Osteocyte (in vitro differentiated cells): Measurements from ENCODE around the gene TMEM117. TPM values are rescaled to one million over a fixed set of nuclear protein-coding genes. Genes with fewer than 3 reads are reported as not detected.

ENCODE experiments used
- DNase-seq: peaks from one replicate; pipeline ENCODE4 v3.0.0; 2021; ENCODE audit warnings: mixed read lengths; ENCODE audit not compliant: unreplicated experiment; ENCODE audit errors: extremely low spot score
- H3K27ac Mint-ChIP-seq: one replicate; pipeline ENCODE4 v1.8.0; 2021; ENCODE audit warnings: mild to moderate bottlenecking, mixed read lengths; ENCODE audit not compliant: unreplicated experiment
- H3K27me3 Mint-ChIP-seq: one replicate; pipeline ENCODE4 v1.8.0; 2021; ENCODE audit warnings: mixed read lengths; ENCODE audit not compliant: unreplicated experiment
- H3K36me3 Mint-ChIP-seq: one replicate; pipeline ENCODE4 v1.8.0; 2021; ENCODE audit warnings: mixed read lengths; ENCODE audit not compliant: unreplicated experiment
- H3K4me1 Mint-ChIP-seq: one replicate; pipeline ENCODE4 v1.8.0; 2021; ENCODE audit warnings: mixed read lengths; ENCODE audit not compliant: unreplicated experiment
- H3K4me3 Mint-ChIP-seq: one replicate; pipeline ENCODE4 v1.8.0; 2021; ENCODE audit warnings: mild to moderate bottlenecking, moderate library complexity, mixed read lengths; ENCODE audit not compliant: unreplicated experiment
- H3K9me3 Mint-ChIP-seq: one replicate; pipeline ENCODE4 v1.8.0; 2021; ENCODE audit warnings: mixed read lengths; ENCODE audit not compliant: unreplicated experiment
- total RNA-seq: library from RNA; stranded (reverse); gene quantifications from 2 replicates; pipeline ENCODE4 v1.2.1, GENCODE V29; 2021
- TF ChIP-seq, protein P1 (sequence below): fragments of 200-600 bp; sonication (generic); IDR thresholded peaks from 2 replicates; pipeline ENCODE4 v1.5.0; 2021; ENCODE audit warnings: antibody characterized with exemption, mild to moderate bottlenecking, moderate library complexity

The TMEM117 gene
- total RNA-seq, 1 donor from 2014 or later, result 14.2 TPM

DNA sequence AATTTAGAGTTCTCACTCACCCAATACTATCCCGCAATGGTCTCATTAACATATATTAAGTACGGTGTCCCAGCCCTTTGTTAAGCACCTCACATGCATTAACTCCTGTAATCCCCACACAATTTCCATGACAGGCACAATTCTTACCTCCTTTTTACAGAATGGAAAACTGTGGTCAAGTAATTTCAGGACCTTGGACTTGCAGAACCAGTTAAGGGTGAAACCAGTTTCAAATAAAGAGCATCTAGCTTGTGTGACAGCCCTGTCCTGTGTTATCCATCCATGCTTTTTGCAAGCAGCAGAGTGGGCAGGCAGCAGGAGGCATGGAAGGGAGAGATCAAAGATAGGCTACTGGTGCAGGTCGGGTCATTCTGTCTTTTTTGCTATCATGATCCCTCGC is 569.4 kb downstream of the TMEM117 start:
- no peak for DNase-seq
- Mint-ChIP-seq H3K4me3 (no peak overlapping the region), H3K36me3 (no peaks in the 10 kb centered on the region), H3K4me1 (no peaks in the 10 kb centered on the region), H3K27me3 (no peaks in the 10 kb centered on the region), H3K9me3 (no peaks in the 10 kb centered on the region), H3K27ac (no peak overlapping the region)
- TF ChIP-seq, protein P1, sequence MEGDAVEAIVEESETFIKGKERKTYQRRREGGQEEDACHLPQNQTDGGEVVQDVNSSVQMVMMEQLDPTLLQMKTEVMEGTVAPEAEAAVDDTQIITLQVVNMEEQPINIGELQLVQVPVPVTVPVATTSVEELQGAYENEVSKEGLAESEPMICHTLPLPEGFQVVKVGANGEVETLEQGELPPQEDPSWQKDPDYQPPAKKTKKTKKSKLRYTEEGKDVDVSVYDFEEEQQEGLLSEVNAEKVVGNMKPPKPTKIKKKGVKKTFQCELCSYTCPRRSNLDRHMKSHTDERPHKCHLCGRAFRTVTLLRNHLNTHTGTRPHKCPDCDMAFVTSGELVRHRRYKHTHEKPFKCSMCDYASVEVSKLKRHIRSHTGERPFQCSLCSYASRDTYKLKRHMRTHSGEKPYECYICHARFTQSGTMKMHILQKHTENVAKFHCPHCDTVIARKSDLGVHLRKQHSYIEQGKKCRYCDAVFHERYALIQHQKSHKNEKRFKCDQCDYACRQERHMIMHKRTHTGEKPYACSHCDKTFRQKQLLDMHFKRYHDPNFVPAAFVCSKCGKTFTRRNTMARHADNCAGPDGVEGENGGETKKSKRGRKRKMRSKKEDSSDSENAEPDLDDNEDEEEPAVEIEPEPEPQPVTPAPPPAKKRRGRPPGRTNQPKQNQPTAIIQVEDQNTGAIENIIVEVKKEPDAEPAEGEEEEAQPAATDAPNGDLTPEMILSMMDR, result no peak

DNA sequence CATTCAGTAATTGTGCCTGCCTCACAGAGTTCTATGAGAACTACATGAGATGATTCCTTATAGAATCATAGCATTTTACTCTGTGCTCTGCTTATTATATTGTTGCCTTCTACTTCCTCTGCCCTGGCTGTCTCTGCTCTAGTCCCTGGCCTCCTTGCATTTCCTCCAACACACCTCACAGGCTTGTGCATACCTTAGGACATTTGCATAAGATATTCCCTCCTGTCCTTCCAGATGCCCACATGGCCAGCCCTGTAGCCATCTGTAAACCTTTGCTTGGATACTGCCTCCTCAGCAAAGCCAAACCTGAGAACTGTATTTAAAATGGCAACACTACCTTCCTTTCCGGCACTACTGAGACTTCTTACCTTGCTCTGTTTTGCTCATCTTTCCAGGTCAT is 586.7 kb downstream of the TMEM117 start:
- TF ChIP-seq, protein P1, result no peak
- Mint-ChIP-seq H3K27ac (no peak overlapping the region), H3K27me3 (peaks cover 5% of the 10 kb centered on the region)

DNA sequence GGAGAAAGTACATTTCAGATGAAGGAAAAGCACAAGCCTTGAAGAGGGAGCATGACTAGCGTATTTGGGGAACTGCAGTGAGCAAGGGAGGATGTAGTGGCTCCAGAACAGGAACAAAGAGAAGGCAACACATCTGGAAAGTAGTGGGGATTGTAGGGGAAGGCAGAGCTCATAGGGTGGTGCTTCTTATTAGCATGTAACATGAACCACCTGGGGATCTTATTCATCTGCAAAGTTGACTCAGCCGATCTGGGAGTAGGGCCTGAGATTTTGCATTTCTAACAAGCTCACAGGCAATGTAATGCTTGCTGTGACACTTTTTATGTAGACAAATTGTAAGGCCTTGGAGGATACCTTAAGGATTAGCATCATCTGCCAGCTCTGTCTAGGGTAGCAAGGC is 592.9 kb downstream of the TMEM117 start:
- TF ChIP-seq, protein P1, result no peak
- no peak for DNase-seq
- no peak overlapping the region for H3K4me3 Mint-ChIP-seq
- H3K36me3 Mint-ChIP-seq, result no peaks in the 10 kb centered on the region
- no peaks in the 10 kb centered on the region for H3K9me3 Mint-ChIP-seq
- no peak overlapping the region for H3K27ac Mint-ChIP-seq
- H3K27me3 Mint-ChIP-seq, result no peaks in the 10 kb centered on the region
- no peaks in the 10 kb centered on the region for H3K4me1 Mint-ChIP-seq

More for the DNA sequence above, 586.7 kb downstream of the TMEM117 start:
- Mint-ChIP-seq H3K36me3 (no peaks in the 10 kb centered on the region), H3K4me3 (no peak overlapping the region), H3K4me1 (no peaks in the 10 kb centered on the region), H3K9me3 (peaks cover 7% of the 10 kb centered on the region)
- DNase-seq, result no peak

DNA sequence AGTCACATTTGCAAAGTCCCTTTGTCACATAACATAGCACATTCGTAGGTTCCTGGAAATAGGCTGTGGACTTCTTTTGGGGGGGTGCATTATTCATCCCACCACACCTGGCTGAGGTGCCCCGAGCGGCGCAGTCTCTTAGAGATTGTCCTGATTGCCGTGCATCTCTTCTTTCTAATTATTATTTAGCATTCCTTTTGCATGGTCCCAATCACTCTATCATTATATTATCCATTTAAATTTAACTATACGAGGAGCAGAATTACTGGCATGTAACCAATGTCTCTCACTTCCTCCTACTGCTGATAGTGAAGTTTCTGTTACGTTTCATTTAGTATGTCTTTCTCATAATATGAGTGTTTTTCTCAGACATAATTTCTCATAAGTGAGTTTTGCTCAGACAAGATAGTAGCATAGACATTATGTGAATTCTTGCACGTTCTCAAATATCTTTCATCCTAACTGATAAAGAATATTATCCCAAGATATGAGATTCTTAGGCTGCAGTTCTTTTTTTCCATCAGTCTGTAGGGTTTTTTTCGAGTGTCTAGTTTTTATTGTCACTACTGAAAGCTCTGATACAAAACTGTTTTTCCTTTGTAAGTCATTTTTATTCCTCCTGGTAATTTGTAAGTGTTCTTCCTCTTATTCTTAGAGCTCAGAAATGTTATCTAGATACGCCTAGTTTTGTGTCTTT is 595.9 kb downstream of the TMEM117 start:
- no peaks in the 10 kb centered on the region for H3K4me1 Mint-ChIP-seq
- TF ChIP-seq, protein P1, result no peak
- no peak for DNase-seq
- H3K36me3 Mint-ChIP-seq, result no peaks in the 10 kb centered on the region
- no peaks in the 10 kb centered on the region for H3K27me3 Mint-ChIP-seq
- no peak overlapping the region for H3K4me3 Mint-ChIP-seq
- H3K9me3 Mint-ChIP-seq, result no peaks in the 10 kb centered on the region
- H3K27ac Mint-ChIP-seq, result no peak overlapping the region

DNA sequence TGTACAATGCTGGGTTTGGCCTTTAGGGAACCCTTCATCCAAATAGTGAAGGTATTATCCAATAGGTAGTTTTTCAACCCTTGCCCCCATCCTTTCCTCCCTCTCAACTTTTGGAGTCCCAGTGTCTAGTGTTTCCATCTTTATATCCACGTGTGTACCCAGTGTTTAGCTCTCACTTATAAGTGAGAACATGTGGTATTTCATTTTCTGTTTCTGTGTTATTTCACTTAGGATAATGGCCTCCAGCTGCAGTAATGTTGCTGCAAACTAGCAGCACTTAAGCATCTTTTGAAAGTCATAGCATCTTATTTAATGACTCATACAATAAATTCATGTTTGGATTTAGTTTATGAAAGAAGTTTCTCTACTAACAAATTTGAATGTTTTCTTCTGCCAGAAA is 597.8 kb downstream of the TMEM117 start:
- TF ChIP-seq, protein P1, result no peak
- no peaks in the 10 kb centered on the region for H3K4me1 Mint-ChIP-seq

More for the DNA sequence above, 597.8 kb downstream of the TMEM117 start:
- DNase-seq, result no peak
- Mint-ChIP-seq H3K27me3 (no peaks in the 10 kb centered on the region), H3K36me3 (no peaks in the 10 kb centered on the region), H3K27ac (no peak overlapping the region), H3K9me3 (no peaks in the 10 kb centered on the region), H3K4me3 (no peak overlapping the region)
